Hindlimb muscle (tissue), 1 donor: ENCODE data around the gene FBP1. TPM values are rescaled to one million over a fixed set of nuclear protein-coding genes. Genes with fewer than 3 reads are reported as not detected.

Source experiments
- DNase-seq: peaks from one replicate; pipeline ENCODE4 v3.0.0-alpha.2; 2013
- polyA plus RNA-seq: library from polyadenylated mRNA; unstranded; fragments of 120-200 nt; gene quantifications from one replicate; pipeline ENCODE4 v1.2.1, GENCODE V29; 2013; ENCODE audit not compliant: insufficient read length

FBP1 gene
- 0.45 TPM for polyA plus RNA-seq

GRCh38 chr9:94639061-94639998 is at the start of gene FBP1:
FBP1 (minus strand) TSS chr9:94639518; CDS start chr9:94639310, 208 bp downstream.
- DNase-seq, result no peak

- no peak for DNase-seq
These were observed 48.1 kb upstream of the FBP1 start for GRCh38 chr9:94687451-94687850.

- DNase-seq, result no peak
These were observed 46.0 kb upstream of the FBP1 start for GRCh38 chr9:94685359-94685758.

- DNase-seq, result peak; percentile 62
These were observed 42.2 kb upstream of the FBP1 start for GRCh38 chr9:94681508-94681907.

GRCh38 chr9:94680621-94681020 is 41.3 kb upstream of the FBP1 start:
- DNase-seq, result no peak

GRCh38 chr9:94680020-94680419 is 40.7 kb upstream of the FBP1 start:
- no peak for DNase-seq

- no peak for DNase-seq
These were observed 40.3 kb upstream of the FBP1 start for GRCh38 chr9:94679587-94679986.

- peak; percentile 77 for DNase-seq
These were observed 38.6 kb upstream of the FBP1 start for GRCh38 chr9:94677929-94678328.

GRCh38 chr9:94676446-94677131 is 37.3 kb upstream of the FBP1 start:
- no peak for DNase-seq

GRCh38 chr9:94675008-94675881 is 35.9 kb upstream of the FBP1 start:
- peak; percentile 50 for DNase-seq

- DNase-seq, result no peak
These were observed 33.6 kb upstream of the FBP1 start for GRCh38 chr9:94672811-94673487.

- peak; percentile 40 for DNase-seq
These were observed 29.8 kb upstream of the FBP1 start for GRCh38 chr9:94668928-94669729.

GRCh38 chr9:94668418-94668927 is 29.2 kb upstream of the FBP1 start:
- no peak for DNase-seq

- DNase-seq, result no peak
These were observed 27.2 kb upstream of the FBP1 start for GRCh38 chr9:94666364-94667099.

GRCh38 chr9:94665613-94666012 is 26.3 kb upstream of the FBP1 start:
- DNase-seq, result no peak

GRCh38 chr9:94664801-94665200 is 25.5 kb upstream of the FBP1 start:
- DNase-seq, result no peak

- no peak for DNase-seq
These were observed 24.3 kb upstream of the FBP1 start for GRCh38 chr9:94663640-94664039.

- no peak for DNase-seq
These were observed 23.8 kb upstream of the FBP1 start for GRCh38 chr9:94663140-94663539.

- DNase-seq, result no peak
These were observed 17.9 kb upstream of the FBP1 start for GRCh38 chr9:94657021-94657725.

GRCh38 chr9:94656200-94656599 is 16.9 kb upstream of the FBP1 start:
- peak; percentile 52 for DNase-seq
